ENCODE measurements around the gene MACF1. TPM values are rescaled to one million over a fixed set of nuclear protein-coding genes. Genes with fewer than 3 reads are reported as not detected.

The MACF1 gene
- total and polyA plus RNA-seq, 9 donors: 93.6 to 331 (median 247) TPM

DNA sequence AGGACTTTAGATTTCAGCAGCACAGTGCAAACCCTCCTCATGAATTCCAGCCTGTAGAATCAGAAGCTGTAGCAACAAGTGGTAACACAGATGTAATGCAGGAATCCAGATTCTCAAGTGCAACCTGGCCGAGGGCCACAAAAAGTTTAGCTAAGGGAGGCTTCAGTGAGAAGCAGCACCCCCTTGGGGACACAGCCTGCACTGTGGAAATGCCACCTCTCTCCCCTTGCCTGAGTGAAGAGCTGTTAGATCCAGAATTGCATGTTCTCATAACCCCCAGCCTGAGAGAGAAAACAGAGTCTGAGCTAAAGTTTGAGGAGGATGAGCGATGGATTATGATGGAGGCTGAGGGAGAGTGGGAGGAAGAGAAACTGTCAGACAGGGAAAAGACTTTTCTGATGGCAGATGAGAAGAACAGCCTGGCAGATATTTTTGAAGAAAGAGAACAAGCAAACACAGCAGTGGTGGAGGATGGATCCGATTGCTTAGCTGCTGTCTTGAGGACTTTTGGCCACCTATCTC, 206.5 kb downstream of the MACF1 start:
- DNase-seq: peak; percentile 66 to 85 (median 80)
- no peak overlapping the region for H3K4me3 ChIP-seq
- peaks cover 28% of the 10 kb centered on the region for H3K4me1 ChIP-seq (ENCODE audit: insufficient read depth)
- no peaks in the 10 kb centered on the region for H3K36me3 ChIP-seq
- H3K27me3 ChIP-seq: no peaks in the 10 kb centered on the region
- TF ChIP-seq, protein P1, sequence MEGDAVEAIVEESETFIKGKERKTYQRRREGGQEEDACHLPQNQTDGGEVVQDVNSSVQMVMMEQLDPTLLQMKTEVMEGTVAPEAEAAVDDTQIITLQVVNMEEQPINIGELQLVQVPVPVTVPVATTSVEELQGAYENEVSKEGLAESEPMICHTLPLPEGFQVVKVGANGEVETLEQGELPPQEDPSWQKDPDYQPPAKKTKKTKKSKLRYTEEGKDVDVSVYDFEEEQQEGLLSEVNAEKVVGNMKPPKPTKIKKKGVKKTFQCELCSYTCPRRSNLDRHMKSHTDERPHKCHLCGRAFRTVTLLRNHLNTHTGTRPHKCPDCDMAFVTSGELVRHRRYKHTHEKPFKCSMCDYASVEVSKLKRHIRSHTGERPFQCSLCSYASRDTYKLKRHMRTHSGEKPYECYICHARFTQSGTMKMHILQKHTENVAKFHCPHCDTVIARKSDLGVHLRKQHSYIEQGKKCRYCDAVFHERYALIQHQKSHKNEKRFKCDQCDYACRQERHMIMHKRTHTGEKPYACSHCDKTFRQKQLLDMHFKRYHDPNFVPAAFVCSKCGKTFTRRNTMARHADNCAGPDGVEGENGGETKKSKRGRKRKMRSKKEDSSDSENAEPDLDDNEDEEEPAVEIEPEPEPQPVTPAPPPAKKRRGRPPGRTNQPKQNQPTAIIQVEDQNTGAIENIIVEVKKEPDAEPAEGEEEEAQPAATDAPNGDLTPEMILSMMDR (IDR thresholded peaks at IDR 0.05): peak in 2 of 3 donors; percentile 62 to 64
- no peak for TF ChIP-seq POLR2A (IDR thresholded peaks at IDR 0.05)
- 7 to 21% (median 12%) methylated on average over 3 of the region's 3 CpGs for WGBS, 3 donors
- H3K9me3 ChIP-seq: no peaks in the 10 kb centered on the region
- no peak overlapping the region for H3K27ac ChIP-seq
- intact Hi-C loops (cut with DNase I): loop anchor here in 1 of 4 donors (10.0 kb wide), 1 partner anchor 306 kb away; no protein-coding TSS in a partner anchor

DNA sequence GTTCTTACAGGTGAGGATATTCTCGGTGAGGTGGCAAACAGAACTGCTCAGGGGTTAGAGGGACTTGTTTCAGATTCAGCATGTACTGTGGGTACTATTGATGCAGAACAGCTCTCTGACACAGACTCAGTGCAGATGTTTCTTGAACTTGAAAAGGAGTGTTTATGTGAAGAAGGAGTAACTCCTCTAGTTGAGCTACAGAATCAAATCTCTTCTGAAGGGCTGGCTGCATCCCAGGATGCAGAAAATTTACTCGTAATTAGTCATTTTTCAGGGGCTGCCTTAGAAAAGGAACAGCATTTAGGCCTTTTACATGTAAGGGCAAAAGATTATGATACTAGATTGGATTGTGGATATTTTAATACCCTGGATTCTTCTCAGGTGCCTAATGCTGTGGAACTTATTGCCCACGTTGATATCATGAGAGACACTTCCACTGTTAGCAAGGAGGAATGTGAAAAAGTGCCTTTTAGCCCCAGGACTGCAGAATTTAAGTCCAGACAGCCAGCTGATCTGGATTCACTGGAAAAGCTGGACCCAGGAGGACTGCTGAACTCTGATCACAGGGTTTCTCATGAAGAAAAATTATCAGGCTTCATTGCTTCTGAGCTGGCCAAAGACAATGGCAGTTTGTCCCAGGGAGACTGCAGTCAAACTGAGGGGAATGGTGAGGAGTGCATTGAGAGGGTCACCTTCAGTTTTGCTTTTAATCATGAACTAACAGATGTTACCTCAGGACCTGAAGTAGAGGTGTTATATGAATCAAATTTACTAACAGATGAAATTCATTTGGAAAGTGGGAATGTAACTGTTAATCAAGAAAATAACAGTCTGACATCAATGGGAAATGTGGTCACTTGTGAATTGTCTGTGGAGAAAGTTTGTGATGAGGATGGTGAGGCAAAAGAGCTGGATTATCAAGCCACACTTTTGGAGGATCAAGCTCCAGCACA, 207.3 kb downstream of the MACF1 start:
- Histone ChIP-seq H3K4me3 (no peak overlapping the region), H3K27ac (no peak overlapping the region), H3K36me3 (no peaks in the 10 kb centered on the region), H3K9me3 (no peaks in the 10 kb centered on the region), H3K4me1 (ENCODE audit: insufficient read depth) (peaks cover 28% of the 10 kb centered on the region), H3K27me3 (no peaks in the 10 kb centered on the region)
- 11 to 18% (median 15%) methylated on average over 3 of the region's 3 CpGs for WGBS, 3 donors
- intact Hi-C loops (cut with DNase I): loop anchor here in 1 of 4 donors (10.0 kb wide), 1 partner anchor 307 kb away; no protein-coding TSS in a partner anchor
- no peak for DNase-seq
- TF ChIP-seq, protein P1 (IDR thresholded peaks at IDR 0.05): no peak
- TF ChIP-seq EP300 (IDR thresholded peaks at IDR 0.05) (no peak), POLR2A (IDR thresholded peaks at IDR 0.05) (no peak)

DNA sequence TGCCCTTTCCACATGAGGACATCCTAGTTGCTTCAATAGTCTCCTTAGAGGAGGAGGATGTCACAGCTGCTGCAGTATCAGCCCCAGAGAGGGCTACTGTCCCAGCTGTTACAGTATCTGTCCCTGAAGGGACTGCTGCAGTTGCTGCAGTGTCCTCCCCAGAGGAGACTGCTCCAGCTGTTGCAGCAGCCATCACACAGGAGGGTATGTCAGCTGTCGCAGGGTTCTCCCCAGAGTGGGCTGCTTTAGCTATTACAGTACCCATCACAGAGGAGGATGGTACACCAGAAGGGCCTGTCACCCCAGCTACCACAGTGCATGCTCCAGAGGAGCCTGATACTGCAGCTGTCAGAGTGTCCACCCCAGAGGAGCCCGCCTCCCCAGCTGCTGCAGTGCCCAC, 208.4 kb downstream of the MACF1 start:
- Histone ChIP-seq H3K4me1 (ENCODE audit: insufficient read depth) (peaks cover 26% of the 10 kb centered on the region), H3K9me3 (no peaks in the 10 kb centered on the region), H3K27ac (no peak overlapping the region), H3K4me3 (no peak overlapping the region), H3K36me3 (no peaks in the 10 kb centered on the region), H3K27me3 (no peaks in the 10 kb centered on the region)
- no peak for TF ChIP-seq POLR2A (IDR thresholded peaks at IDR 0.05)
- TF ChIP-seq, protein P1 (IDR thresholded peaks at IDR 0.05): no peak
- TF ChIP-seq EP300 (IDR thresholded peaks at IDR 0.05): no peak
- intact Hi-C loops (cut with DNase I): loop anchor here in 1 of 4 donors (10.0 kb wide), 1 partner anchor 308 kb away; no protein-coding TSS in a partner anchor
- DNase-seq: no peak
- WGBS, 3 donors: 79 to 86% (median 82%) methylated on average over 2 of the region's 2 CpGs

DNA sequence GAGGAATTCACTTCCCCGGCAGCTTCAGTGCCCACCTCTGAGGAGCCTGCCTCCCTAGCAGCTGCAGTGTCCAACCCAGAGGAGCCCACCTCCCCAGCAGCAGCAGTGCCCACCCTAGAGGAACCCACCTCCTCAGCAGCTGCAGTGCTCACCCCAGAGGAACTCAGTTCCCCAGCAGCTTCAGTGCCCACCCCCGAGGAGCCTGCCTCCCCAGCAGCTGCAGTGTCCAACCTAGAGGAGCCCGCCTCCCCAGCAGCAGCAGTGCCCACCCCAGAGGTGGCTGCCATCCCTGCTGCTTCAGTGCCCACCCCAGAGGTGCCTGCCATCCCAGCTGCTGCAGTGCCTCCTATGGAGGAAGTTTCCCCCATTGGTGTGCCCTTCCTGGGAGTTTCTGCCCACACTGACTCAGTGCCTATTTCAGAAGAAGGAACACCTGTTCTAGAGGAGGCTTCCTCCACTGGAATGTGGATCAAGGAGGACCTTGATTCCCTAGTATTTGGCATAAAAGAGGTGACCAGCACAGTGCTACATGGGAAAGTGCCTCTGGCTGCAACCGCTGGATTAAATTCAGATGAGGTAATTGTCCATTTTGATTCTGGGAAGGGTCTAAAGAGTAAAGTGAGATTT, 209.5 kb downstream of the MACF1 start:
- Histone ChIP-seq H3K27ac (no peak overlapping the region), H3K4me3 (no peak overlapping the region), H3K27me3 (no peaks in the 10 kb centered on the region), H3K9me3 (no peaks in the 10 kb centered on the region), H3K4me1 (ENCODE audit: insufficient read depth) (peaks cover 24% of the 10 kb centered on the region), H3K36me3 (no peaks in the 10 kb centered on the region)
- TF ChIP-seq, protein P1 (IDR thresholded peaks at IDR 0.05): no peak
- no peak for TF ChIP-seq EP300 (IDR thresholded peaks at IDR 0.05)
- no peak for TF ChIP-seq POLR2A (IDR thresholded peaks at IDR 0.05)
- intact Hi-C loops (cut with DNase I): loop anchor here in 1 of 4 donors (10.0 kb wide), 1 partner anchor 309 kb away; no protein-coding TSS in a partner anchor
- no peak for DNase-seq
- 56 to 71% (median 67%) methylated on average over 3 to 4 of the region's 4 CpGs for WGBS, 3 donors
